B cell (primary cell): ENCODE results near the gene NCKIPSD.

Experiments used
- CTCF ChIP-seq: fragments of 200-600 bp; IDR thresholded peaks from one replicate; pipeline ENCODE4 v1.8.0; 2022; ENCODE audit warnings: antibody characterized with exemption, mild to moderate bottlenecking
- EZH2 ChIP-seq: IDR thresholded peaks from 2 replicates; pipeline ENCODE4 v1.6.1; 2012; ENCODE audit warnings: borderline replicate concordance, low read depth, mild to moderate bottlenecking, moderate library complexity, low read length; ENCODE audit not compliant: insufficient read depth, poor library complexity, severe bottlenecking

- TF ChIP-seq CTCF, result no peak
- TF ChIP-seq EZH2, result no peak
These were observed 21.4 kb upstream of the NCKIPSD start for GRCh38 chr3:48707157-48707556.
